ENCODE measurements around the gene PPP2R2C. TPM values are rescaled to one million over a fixed set of nuclear protein-coding genes. Genes with fewer than 3 reads are reported as not detected.

The PPP2R2C gene
- polyA plus RNA-seq, 1 donor (not counting 4 experiments of a cell fraction or from before 2014, with no cell fraction given), result 12.3 TPM

DNA sequence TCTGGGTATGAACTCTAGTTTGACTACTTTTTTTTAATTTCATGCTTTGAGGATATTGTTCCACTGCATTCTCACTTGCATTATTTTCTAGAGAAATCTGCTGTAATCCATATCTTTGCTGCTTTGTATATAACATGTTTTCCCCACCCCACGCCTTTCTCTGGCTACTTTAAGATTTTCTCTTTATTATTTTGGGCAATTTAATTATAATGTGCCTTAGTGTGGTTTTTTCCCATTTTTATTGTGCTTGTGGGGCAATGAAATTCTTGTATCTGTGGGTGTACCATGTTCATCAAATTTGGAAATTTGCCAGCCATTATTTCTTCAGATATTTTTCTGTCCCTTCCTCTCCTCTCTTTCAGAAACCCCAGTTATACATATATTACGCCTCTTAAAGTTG, 15.1 kb upstream of the PPP2R2C start:
- dilution Hi-C loops (cut with MboI; ENCODE audit: extremely low pct_ligation_motif_present, low sequenced_read_pairs), result no loop called here
- Histone ChIP-seq H2AFZ (ENCODE audit: control insufficient read depth, low read length) (no peak overlapping the region), H3K27ac (ENCODE audit: control insufficient read depth, insufficient read depth, low read length) (no peak overlapping the region), H3K79me2 (ENCODE audit: control insufficient read depth, insufficient read depth, low read length) (no peaks in the 10 kb centered on the region), H3K4me3 (ENCODE audit: control insufficient read depth in 2 of 3, extremely low read depth in 1 of 3, insufficient read depth in 2 of 3, low read depth in 1 of 3, low read length in 3 of 3) (no peak overlapping the region), H4K20me1 (ENCODE audit: control insufficient read depth, extremely low read depth, insufficient read depth, low read length) (no peaks in the 10 kb centered on the region), H3K36me3 (ENCODE audit: control insufficient read depth in 2 of 2, extremely low read depth in 1 of 2, insufficient read depth in 2 of 2, low read length in 2 of 2) (no peaks in the 10 kb centered on the region), H3K27me3 (ENCODE audit: control insufficient read depth, extremely low read depth, insufficient read depth, low read length) (peaks cover 3% of the 10 kb centered on the region), H3K9me3 (ENCODE audit: control insufficient read depth, low read depth, low read length) (no peaks in the 10 kb centered on the region), H3K4me2 (ENCODE audit: control insufficient read depth, extremely low read depth, insufficient read depth, low read depth, low read length) (no peak overlapping the region), H3K9me1 (ENCODE audit: control insufficient read depth, extremely low read depth, insufficient read depth, low read length) (no peaks in the 10 kb centered on the region), H3K9ac (ENCODE audit: control insufficient read depth, extremely low read depth, insufficient read depth, low read length) (no peak overlapping the region), H3K4me1 (ENCODE audit: control insufficient read depth, extremely low read depth, insufficient read depth, low read length) (no peaks in the 10 kb centered on the region)
- TF ChIP-seq CTCF (optimal IDR thresholded peaks at IDR 0.05 in 1 of 3, IDR thresholded peaks at IDR 0.05 in 1 of 3, conservative IDR thresholded peaks at IDR 0.05 in 1 of 3; ENCODE audit: extremely low read depth in 1 of 3, insufficient read depth in 2 of 3, low read length in 3 of 3) (no peak), EZH2 (IDR thresholded peaks at IDR 0.05; ENCODE audit: low read length) (no peak)
- FAIRE-seq (no peak), DNase-seq (ENCODE audit: low read depth, low spot score) (no peak)

DNA sequence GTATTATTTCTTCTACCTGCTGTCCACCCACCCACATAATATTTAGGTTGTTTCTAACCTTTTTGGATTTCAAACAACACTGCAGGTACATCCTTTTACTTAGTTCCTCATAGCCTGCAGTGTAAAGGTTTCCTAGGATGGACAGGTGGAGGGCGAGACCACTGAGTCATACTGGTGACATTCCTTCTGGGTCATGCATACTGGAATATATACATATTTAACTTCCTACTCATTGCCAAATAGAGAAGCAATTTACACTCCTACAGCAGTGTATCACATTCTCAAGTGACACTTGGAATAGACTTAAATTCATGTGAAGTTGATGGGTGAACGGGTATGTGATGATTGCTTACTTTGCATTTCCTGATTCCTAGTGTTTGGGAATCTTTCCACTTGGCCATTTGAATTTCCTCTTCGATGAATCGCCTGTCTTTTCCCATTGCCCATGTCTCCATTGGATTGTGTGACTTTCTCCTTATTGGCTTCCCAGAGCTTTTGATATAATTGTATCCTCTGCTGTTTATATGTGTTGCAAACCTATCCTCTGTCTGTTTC, 8.2 kb upstream of the PPP2R2C start:
- Histone ChIP-seq H3K9me3 (ENCODE audit: control insufficient read depth, low read depth, low read length) (no peaks in the 10 kb centered on the region), H3K36me3 (ENCODE audit: control insufficient read depth in 2 of 2, extremely low read depth in 1 of 2, insufficient read depth in 2 of 2, low read length in 2 of 2) (no peaks in the 10 kb centered on the region), H3K9me1 (ENCODE audit: control insufficient read depth, extremely low read depth, insufficient read depth, low read length) (no peaks in the 10 kb centered on the region), H3K4me1 (ENCODE audit: control insufficient read depth, extremely low read depth, insufficient read depth, low read length) (peaks cover 7% of the 10 kb centered on the region), H3K79me2 (ENCODE audit: control insufficient read depth, insufficient read depth, low read length) (no peaks in the 10 kb centered on the region), H3K9ac (ENCODE audit: control insufficient read depth, extremely low read depth, insufficient read depth, low read length) (no peak overlapping the region), H3K4me3 (ENCODE audit: control insufficient read depth in 2 of 3, extremely low read depth in 1 of 3, insufficient read depth in 2 of 3, low read depth in 1 of 3, low read length in 3 of 3) (no peak overlapping the region), H2AFZ (ENCODE audit: control insufficient read depth, low read length) (no peak overlapping the region), H4K20me1 (ENCODE audit: control insufficient read depth, extremely low read depth, insufficient read depth, low read length) (no peaks in the 10 kb centered on the region), H3K27ac (ENCODE audit: control insufficient read depth, insufficient read depth, low read length) (no peak overlapping the region), H3K27me3 (ENCODE audit: control insufficient read depth, extremely low read depth, insufficient read depth, low read length) (no peaks in the 10 kb centered on the region), H3K4me2 (ENCODE audit: control insufficient read depth, extremely low read depth, insufficient read depth, low read depth, low read length) (no peak overlapping the region)
- FAIRE-seq, result no peak
- no peak for TF ChIP-seq EZH2 (IDR thresholded peaks at IDR 0.05; ENCODE audit: low read length)
- TF ChIP-seq CTCF (optimal IDR thresholded peaks at IDR 0.05 in 1 of 3, IDR thresholded peaks at IDR 0.05 in 1 of 3, conservative IDR thresholded peaks at IDR 0.05 in 1 of 3; ENCODE audit: extremely low read depth in 1 of 3, insufficient read depth in 2 of 3, low read length in 3 of 3), result no peak
- dilution Hi-C loops (cut with MboI; ENCODE audit: extremely low pct_ligation_motif_present, low sequenced_read_pairs), result no loop called here
- no peak for DNase-seq (ENCODE audit: low read depth, low spot score)
